GM10266 (cell line): Measurements from ENCODE around the gene SLC16A2.

Experiments used
- DNase-seq: peaks from one replicate; pipeline ENCODE4 v3.0.0; 2012; ENCODE audit errors: extremely low spot score
- TF ChIP-seq, protein P1 (sequence below): IDR thresholded peaks from 2 replicates; pipeline ENCODE4 v1.5.1; 2012; ENCODE audit warnings: mild to moderate bottlenecking, low read depth; ENCODE audit not compliant: control insufficient read depth, insufficient read depth; ENCODE audit errors: missing control alignments

SLC16A2 gene

DNA sequence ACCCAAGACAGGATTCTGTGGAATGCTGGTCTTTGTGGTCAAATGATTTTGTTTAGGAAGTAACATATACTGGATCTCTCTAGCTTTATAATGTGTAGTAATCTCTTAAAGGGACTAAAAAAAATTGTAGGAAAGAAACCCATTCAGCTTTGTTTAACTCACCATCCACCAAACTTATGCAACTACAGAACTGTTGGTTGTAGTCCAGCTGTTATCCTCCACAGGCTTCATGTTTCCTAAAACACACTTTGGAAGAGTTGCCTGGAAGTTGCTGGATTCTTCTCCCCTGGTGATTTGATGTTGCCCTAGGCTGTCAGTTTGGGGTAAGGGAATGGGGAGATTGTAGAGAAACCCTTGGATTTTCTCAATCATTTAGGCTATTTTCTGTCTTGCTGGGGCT, 103.8 kb downstream of the SLC16A2 start:
- TF ChIP-seq, protein P1, sequence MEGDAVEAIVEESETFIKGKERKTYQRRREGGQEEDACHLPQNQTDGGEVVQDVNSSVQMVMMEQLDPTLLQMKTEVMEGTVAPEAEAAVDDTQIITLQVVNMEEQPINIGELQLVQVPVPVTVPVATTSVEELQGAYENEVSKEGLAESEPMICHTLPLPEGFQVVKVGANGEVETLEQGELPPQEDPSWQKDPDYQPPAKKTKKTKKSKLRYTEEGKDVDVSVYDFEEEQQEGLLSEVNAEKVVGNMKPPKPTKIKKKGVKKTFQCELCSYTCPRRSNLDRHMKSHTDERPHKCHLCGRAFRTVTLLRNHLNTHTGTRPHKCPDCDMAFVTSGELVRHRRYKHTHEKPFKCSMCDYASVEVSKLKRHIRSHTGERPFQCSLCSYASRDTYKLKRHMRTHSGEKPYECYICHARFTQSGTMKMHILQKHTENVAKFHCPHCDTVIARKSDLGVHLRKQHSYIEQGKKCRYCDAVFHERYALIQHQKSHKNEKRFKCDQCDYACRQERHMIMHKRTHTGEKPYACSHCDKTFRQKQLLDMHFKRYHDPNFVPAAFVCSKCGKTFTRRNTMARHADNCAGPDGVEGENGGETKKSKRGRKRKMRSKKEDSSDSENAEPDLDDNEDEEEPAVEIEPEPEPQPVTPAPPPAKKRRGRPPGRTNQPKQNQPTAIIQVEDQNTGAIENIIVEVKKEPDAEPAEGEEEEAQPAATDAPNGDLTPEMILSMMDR = no peak
- no peak for DNase-seq

DNA sequence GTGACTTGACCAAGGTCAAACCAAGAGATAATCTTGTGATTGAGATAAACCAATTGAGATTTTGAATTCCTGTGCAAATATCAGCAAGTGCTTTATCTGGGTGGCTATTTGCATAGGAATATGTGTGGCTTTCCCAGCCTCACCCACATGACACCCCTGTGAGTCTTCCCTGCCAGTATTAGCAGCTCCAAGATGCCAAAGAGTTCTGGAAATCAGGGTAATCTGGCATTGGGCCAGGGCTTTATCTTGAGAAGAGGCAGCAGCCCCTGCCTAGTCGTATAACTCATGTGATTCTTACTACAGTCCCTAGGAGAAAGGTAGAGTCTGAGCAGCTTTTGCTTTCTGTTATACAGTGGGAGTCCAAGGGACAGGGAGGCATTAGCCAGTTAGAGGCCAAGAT, 105.5 kb downstream of the SLC16A2 start:
- TF ChIP-seq, protein P1 = no peak

DNA sequence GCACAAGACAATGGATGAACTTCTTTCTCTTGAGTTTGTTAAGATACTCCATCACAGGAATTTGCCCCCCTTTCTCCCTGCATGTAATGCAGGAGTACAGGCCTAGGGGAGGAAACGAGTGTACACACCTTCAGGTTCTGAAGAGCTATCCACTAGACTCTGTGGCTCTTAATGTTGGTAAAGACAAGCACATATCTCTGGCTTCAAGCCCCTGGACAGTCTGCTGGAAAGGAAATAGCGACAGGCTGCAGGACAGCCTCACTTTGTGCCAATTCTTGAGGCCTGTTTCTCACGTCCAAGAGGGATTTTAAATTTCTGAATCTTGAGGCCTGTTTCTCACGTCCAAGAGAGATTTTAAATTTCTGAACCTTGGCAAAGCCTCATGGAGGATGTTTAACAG, 106.1 kb downstream of the SLC16A2 start:
- no peak for DNase-seq
- TF ChIP-seq, protein P1 = no peak

More for the DNA sequence above, 105.5 kb downstream of the SLC16A2 start:
- no peak for DNase-seq

DNA sequence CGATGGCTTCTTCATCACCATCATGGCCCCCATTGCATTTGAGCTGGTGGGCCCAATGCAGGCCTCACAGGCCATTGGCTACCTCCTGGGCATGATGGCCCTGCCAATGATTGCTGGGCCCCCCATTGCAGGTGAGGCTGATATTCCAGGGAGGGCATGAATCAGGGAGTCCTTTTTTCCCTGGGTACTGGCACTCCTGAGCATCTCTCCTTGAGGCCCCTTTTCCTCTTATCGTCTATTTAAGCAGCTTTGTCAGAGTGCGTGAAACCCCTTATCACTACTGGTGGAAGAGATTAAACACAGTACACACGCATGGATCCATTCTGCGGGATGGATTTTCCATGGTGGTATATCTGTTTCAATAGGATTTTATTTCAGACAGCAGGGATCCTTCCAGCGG, 108.0 kb downstream of the SLC16A2 start:
- TF ChIP-seq, protein P1 = no peak
- no peak for DNase-seq

DNA sequence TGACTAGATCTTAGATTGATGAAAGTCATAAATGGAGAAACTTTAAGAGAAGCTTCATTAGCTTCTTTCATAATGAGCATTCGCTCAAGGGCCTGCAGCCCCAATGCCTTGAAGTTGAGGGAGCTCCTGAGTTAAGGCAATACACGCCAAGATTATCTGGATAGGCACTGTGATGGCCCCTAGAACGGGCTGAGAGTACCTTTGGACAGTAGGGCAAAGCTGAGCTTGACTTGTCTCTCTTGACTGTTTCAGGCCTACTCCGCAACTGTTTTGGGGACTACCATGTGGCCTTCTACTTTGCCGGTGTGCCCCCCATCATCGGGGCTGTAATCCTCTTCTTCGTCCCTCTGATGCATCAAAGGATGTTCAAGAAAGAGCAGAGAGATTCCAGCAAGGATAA, 109.8 kb downstream of the SLC16A2 start:
- TF ChIP-seq, protein P1 = no peak
- DNase-seq = no peak

DNA sequence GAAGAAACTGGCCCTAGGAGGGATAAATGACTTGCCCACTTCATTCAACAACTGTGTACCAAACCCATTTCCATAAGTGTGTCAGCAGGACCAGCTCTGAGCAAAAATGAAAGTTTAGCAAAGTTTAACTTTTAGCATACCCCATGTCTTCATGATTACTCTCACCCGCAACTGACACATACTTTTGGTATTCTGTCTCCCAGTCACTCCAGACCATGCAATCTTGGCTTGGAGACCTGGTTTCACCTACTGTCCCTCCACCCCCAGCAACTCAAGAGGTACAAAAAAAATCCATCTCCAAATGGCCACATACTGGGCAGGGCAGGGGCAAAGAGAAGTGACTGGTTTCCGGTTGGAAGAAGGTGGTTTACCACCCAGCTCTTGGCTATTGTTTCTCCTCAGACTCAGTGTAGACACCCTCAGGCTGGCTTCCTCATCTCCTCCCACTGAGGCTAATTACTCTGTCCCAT, 113.3 kb downstream of the SLC16A2 start:
- TF ChIP-seq, protein P1 = no peak
- peak; percentile 7 for DNase-seq

DNA sequence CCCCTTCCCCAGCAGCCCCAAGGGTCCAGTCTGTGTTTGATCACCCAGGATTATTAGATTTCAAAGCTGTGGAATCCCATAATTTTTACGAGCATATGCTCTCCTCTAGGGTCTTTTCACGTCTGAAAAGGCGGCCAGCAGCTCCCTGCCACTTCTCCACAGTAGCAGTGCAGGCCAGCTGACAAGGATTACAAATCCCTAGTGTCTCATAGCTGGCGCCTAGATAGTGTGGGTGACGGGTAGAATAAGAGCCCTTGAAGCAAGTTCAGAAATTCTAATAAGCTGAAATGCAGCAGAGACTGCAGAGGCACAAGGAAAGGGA, 113.8 kb downstream of the SLC16A2 start:
- TF ChIP-seq, protein P1 = no peak
- no peak for DNase-seq
